Natural killer cell treated with Interleukin-12 subunit alpha and Interleukin-12 subunit beta and Interleukin-15 and Interleukin-18, amount 100 ng/mL, for 72 hours (primary cell): ENCODE measurements around the gene MANBA. TPM values are rescaled to one million over a fixed set of nuclear protein-coding genes. Genes with fewer than 3 reads are reported as not detected.

Experiments used
- ATAC-seq, 2 donors: fragments of 150-1000 bp; cut with Tn5 transposase in 1 of 2; sonication (Bioruptor Pico), chemical (Tn5 transposase) in 1 of 2; 2 replicates each; pipeline ENCODE4 v1.10.0; 2021
- DNase-seq: peaks from one replicate; pipeline ENCODE4 v3.0.0; 2022; ENCODE audit warnings: low spot score
- H3K27ac Mint-ChIP-seq, 2 donors: 1 replicate in 1 of 2; 2 replicates in 1 of 2; pipeline ENCODE4 v1.8.0; 2022; ENCODE audit warnings: mixed read lengths in 2 of 2, mild to moderate bottlenecking in 1 of 2, moderate library complexity in 1 of 2
- H3K27me3 Mint-ChIP-seq, 2 donors: 1 replicate in 1 of 2; 2 replicates in 1 of 2; pipeline ENCODE4 v1.8.0; 2022; ENCODE audit warnings: mixed read lengths in 2 of 2
- H3K36me3 Mint-ChIP-seq: one replicate; pipeline ENCODE4 v1.8.0; 2022; ENCODE audit warnings: mixed read lengths
- H3K4me1 Mint-ChIP-seq, 2 donors: 1 replicate in 1 of 2; 2 replicates in 1 of 2; pipeline ENCODE4 v1.8.0; 2022; ENCODE audit warnings: low read depth in 2 of 2, mixed read lengths in 2 of 2, mild to moderate bottlenecking in 1 of 2
- H3K4me3 Mint-ChIP-seq: one replicate; pipeline ENCODE4 v1.8.0; 2022; ENCODE audit warnings: mixed read lengths
- H3K9me3 Mint-ChIP-seq: 2 replicates; pipeline ENCODE4 v1.8.0; 2022; ENCODE audit warnings: mixed read lengths
- total RNA-seq, 2 donors: library from RNA; stranded (reverse); gene quantifications; one replicate each; pipeline ENCODE4 v1.2.3, GENCODE V29; 2022

Gene MANBA
- 10 to 100 TPM; 14.7 to 15.5 TPM for total RNA-seq

DNA sequence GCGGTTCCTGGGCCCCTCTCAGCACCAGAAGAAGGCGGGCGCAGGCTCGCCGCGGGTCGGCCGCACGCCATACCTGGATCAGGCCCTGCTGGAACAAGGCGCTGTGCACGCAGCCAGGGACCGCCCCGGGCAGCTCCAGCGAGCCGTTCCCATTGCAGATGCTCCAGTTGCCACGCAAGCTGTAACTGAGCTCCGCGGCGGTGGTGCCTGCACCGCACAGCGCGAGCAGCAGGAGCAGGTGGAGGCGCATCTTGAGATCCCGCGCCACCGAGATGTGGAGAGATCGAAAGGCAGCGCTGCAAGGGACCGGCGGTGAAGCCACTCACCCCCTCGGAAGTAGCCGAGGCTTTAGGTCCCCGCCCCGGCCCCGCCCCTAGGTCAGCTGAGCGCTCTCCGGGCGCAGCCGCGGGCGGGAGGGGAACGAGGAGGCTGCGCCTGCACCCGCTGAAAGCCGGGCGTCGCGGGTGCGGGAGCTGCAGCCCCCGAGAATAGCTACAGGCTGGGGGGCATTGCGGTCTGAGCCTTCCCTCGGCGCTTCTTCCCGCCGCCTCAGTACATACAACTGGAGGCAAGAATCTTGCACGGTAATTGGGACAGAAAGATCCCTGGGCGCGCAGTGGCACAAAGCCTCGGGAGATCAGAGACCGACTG, at the start of gene MANBA:
Gene MANBA (minus strand): TSS at position 324 of the 651 bp plus-strand sequence. CDS start 74 bp downstream, at position 250.
- peak within 1 kb of the TSS; percentile 94 for H3K4me3 Mint-ChIP-seq
- H3K9me3 Mint-ChIP-seq, result no peaks in the 10 kb centered on the region
- peaks cover 32 to 37% of the 10 kb centered on the region in 2 donors for H3K4me1 Mint-ChIP-seq
- H3K36me3 Mint-ChIP-seq, result no peaks in the 10 kb centered on the region
- H3K27me3 Mint-ChIP-seq, result no peaks in the 10 kb centered on the region
- peak; percentile 99 for ATAC-seq
- peak; percentile 84 for DNase-seq
- H3K27ac Mint-ChIP-seq, result peak within 1 kb of the TSS; percentile 82 to 90

DNA sequence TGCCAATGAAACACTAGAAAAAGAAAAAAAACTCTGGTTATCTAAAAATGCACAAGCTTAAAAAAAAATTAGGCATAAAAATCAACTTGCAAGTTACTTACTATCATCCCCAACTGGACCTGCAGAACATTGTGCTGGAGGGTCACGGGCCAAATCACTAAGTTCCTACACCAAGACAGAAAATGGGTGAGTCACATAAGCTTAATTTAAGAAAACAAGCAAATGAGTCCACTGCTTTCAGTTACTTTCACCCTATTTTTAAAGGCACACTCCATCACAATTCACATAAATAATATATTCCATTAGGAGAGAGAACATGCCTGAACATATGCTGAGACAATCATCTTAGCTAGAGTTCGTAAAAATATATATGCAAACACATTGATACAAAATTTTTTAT, 48.9 kb upstream of the MANBA start:
- Mint-ChIP-seq H3K27ac (peak overlapping the region; percentile 28 to 54), H3K4me3 (no peak overlapping the region), H3K36me3 (peaks cover 35% of the 10 kb centered on the region), H3K4me1 (peaks cover 57 to 62% of the 10 kb centered on the region in 2 donors), H3K9me3 (no peaks in the 10 kb centered on the region), H3K27me3 (no peaks in the 10 kb centered on the region)
- ATAC-seq (no peak), DNase-seq (no peak)

DNA sequence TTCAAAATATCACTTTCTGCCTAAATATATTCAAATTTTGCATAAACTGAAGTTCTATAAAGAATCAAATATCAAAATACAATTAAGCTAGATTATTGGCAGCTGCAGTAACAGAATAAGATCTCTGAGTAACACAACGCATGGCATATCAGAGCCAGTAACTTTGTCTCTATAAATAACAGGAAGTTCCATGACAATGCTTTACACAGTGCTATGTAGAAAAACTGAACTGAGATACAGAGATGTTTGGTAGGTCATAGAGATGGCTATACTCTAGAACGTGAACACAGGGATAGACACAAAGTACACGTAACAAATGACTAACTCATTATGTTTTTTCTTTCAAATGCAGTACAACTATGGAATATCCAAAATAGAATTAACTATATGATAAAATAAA, 48.4 kb upstream of the MANBA start:
- H3K4me3 Mint-ChIP-seq, result no peak overlapping the region
- peak overlapping the region; percentile 28 to 54 for H3K27ac Mint-ChIP-seq
- DNase-seq, result no peak
- H3K27me3 Mint-ChIP-seq, result no peaks in the 10 kb centered on the region
- no peaks in the 10 kb centered on the region for H3K9me3 Mint-ChIP-seq
- H3K36me3 Mint-ChIP-seq, result peaks cover 35% of the 10 kb centered on the region
- peak in 1 of 2 donors; percentile 55 for ATAC-seq
- peaks cover 54 to 58% of the 10 kb centered on the region in 2 donors for H3K4me1 Mint-ChIP-seq

DNA sequence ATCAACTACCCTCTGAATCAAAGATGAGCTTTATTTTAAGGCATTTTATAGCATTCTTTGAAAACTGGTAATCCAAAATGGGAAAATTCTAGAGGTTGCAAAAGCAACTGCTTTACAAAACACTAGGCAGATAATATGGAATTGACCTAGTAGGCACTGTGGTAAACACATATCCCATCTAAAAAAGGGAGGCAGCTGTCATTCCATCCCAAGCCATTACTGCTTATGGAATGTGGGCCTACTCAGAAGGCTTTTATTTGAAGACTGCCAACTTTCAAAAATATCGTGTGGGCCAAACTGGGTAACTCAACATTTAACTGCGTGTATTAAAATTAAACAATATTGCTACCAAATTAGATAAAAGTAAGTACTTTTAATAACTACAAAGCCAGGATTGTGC, 47.2 kb upstream of the MANBA start:
- H3K9me3 Mint-ChIP-seq, result no peaks in the 10 kb centered on the region
- H3K27ac Mint-ChIP-seq, result no peak overlapping the region
- DNase-seq, result no peak
- no peaks in the 10 kb centered on the region for H3K27me3 Mint-ChIP-seq
- no peak for ATAC-seq
- H3K36me3 Mint-ChIP-seq, result peaks cover 33% of the 10 kb centered on the region
- H3K4me3 Mint-ChIP-seq, result no peak overlapping the region
- H3K4me1 Mint-ChIP-seq, result peaks cover 52 to 55% of the 10 kb centered on the region in 2 donors

DNA sequence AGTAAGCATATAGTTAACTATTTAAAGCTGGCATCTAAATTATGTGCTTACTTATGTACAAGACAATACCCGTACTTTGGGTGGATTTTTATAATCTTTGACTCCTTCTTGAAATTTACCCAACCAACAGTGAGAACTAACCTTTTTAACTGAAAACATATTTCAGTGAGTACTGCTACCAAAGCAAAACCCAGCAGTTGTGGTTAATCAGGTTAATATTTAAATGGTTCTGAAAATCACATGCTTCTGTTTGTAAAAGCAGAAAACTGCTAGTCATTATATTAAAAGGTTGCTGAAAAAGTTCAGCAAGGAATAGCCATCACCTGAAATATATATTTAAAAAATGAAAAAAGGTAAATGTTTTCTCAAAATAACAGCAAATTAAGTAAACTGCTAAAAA, 46.6 kb upstream of the MANBA start:
- H3K27ac Mint-ChIP-seq, result no peak overlapping the region
- H3K4me1 Mint-ChIP-seq, result peaks cover 54 to 58% of the 10 kb centered on the region in 2 donors
- ATAC-seq (no peak), DNase-seq (no peak)
- H3K4me3 Mint-ChIP-seq, result no peak overlapping the region
- H3K36me3 Mint-ChIP-seq, result peaks cover 37% of the 10 kb centered on the region
- no peaks in the 10 kb centered on the region for H3K9me3 Mint-ChIP-seq
- no peaks in the 10 kb centered on the region for H3K27me3 Mint-ChIP-seq

DNA sequence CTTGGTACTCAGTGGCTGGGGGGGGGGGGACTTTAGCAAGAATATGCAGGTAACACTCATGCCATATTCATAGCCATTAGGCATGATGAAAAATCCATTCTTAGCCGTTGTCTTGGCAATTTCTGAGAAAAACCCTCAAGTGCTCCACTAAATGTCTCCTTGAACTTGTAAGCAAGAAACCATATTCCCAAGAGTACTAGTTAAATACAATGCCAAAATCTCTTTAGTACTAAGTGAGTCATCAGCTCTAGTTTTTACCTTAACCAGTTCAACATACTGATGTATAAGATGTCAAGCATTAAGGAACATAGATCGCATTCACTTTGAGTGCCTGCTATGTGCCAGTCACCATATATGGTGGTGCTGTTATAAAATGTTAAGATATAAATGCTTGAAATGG, 39.0 kb upstream of the MANBA start:
- H3K4me3 Mint-ChIP-seq, result no peak overlapping the region
- peaks cover 43% of the 10 kb centered on the region for H3K36me3 Mint-ChIP-seq
- no peak for ATAC-seq
- H3K27me3 Mint-ChIP-seq, result no peaks in the 10 kb centered on the region
- H3K27ac Mint-ChIP-seq, result no peak overlapping the region
- H3K4me1 Mint-ChIP-seq, result peaks cover 25 to 33% of the 10 kb centered on the region in 2 donors
- DNase-seq, result no peak
- no peaks in the 10 kb centered on the region for H3K9me3 Mint-ChIP-seq

DNA sequence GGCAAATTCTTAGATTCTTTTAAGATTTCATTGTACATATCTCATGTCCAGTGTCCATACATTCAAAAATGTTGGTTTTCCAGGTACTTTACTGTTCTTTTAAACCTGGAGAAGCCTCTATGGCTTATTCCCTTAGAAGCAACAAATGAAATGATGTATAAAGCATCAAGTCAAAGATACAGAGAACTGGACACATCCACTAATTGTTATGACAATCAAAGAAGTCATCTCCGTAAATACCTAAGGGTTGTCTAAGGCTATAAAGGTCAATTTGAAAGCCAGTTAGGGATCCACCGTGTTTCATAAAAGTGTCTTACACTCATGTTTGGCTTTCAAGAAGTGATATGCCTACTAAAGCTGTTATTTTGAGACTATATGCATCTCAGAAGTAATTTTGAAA, 34.2 kb upstream of the MANBA start:
- DNase-seq (no peak), ATAC-seq (no peak)
- Mint-ChIP-seq H3K27me3 (no peaks in the 10 kb centered on the region), H3K4me3 (no peak overlapping the region), H3K9me3 (no peaks in the 10 kb centered on the region), H3K4me1 (peaks cover 23 to 37% of the 10 kb centered on the region in 2 donors), H3K36me3 (peaks cover 27% of the 10 kb centered on the region), H3K27ac (no peak overlapping the region)

DNA sequence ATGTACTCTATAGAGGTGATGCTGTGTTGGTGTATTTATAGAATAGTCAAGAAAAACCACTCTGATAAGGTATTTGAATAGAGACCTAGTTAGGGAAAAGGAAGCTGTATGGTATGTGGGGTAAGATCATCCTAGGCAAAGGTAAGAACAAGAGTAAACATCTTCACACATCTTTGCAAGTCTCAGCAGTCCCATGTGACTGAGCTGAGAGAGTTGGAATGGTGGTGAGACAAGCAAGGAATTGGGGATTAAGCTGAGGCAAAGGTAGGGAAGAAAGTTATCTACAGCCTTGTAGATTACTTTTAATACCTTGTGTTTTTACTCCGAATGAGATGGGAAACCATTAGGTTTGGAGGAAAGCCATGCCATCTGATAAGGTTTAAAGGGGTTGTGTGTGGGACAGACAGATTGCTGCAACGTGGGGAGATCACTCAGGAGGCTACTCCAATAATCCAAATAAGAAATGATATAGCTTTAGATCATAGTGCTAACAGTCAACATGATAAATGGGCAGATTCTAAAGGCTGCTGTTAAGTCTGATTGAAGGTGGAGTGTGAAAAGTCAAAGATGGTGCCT, 31.7 kb upstream of the MANBA start:
- ATAC-seq (no peak), DNase-seq (no peak)
- no peaks in the 10 kb centered on the region for H3K9me3 Mint-ChIP-seq
- H3K4me1 Mint-ChIP-seq, result peaks cover 25 to 38% of the 10 kb centered on the region in 2 donors
- H3K4me3 Mint-ChIP-seq, result no peak overlapping the region
- peaks cover 20% of the 10 kb centered on the region for H3K36me3 Mint-ChIP-seq
- no peaks in the 10 kb centered on the region for H3K27me3 Mint-ChIP-seq
- H3K27ac Mint-ChIP-seq, result peak overlapping the region in 1 of 2 donors; percentile 13

DNA sequence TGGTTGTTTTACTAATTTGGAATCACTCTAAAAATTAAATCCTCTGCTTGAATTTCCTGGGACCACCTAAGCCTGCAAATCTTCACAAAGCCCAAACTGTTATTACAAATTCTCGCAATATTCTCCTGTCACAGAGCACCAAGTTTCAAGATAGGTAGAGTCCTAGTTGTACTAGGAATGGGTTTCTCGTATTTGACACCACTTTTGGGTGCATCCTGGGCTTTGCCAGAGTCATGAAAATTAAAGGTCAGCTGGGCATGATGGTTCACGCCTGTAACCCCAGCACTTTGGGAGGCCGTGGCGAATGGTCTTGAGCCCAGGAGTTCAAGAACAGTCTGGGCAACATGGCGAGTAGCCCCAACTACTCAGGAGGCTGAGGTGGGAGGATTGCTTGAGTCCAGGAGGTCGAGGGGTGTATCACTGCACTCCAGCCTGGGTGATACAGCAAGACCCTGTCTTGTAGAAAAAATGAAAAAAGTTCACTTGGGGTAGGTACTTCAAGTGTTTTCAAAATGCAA, 30.6 kb upstream of the MANBA start:
- Mint-ChIP-seq H3K27ac (peak overlapping the region in 1 of 2 donors; percentile 13), H3K9me3 (no peaks in the 10 kb centered on the region), H3K36me3 (peaks cover 20% of the 10 kb centered on the region), H3K4me1 (peaks cover 27 to 38% of the 10 kb centered on the region in 2 donors), H3K27me3 (no peaks in the 10 kb centered on the region), H3K4me3 (no peak overlapping the region)
- ATAC-seq, result no peak
- DNase-seq, result no peak

DNA sequence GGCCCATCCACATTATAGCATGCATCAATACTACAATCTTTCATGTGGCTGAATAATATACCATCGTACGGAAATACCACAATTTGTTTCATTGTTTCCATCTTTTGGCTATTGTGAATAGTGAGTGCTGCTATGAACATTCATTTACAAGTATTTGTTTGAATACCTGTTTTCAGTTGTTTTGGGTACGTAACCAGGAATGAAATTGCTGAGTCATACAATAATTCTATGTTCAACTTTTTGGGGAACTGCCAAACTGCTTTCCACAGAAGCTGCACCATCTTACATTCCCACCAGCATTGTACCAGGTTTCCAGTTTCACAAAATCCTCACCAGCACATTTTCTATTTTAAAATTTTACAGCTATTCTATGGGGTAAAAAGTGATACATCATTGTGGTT, 28.5 kb upstream of the MANBA start:
- Mint-ChIP-seq H3K9me3 (no peaks in the 10 kb centered on the region), H3K27me3 (no peaks in the 10 kb centered on the region), H3K36me3 (peaks cover 8% of the 10 kb centered on the region), H3K4me3 (no peak overlapping the region), H3K27ac (peak overlapping the region in 1 of 2 donors; percentile 70), H3K4me1 (peaks cover 24 to 33% of the 10 kb centered on the region in 2 donors)
- ATAC-seq (no peak), DNase-seq (no peak)

DNA sequence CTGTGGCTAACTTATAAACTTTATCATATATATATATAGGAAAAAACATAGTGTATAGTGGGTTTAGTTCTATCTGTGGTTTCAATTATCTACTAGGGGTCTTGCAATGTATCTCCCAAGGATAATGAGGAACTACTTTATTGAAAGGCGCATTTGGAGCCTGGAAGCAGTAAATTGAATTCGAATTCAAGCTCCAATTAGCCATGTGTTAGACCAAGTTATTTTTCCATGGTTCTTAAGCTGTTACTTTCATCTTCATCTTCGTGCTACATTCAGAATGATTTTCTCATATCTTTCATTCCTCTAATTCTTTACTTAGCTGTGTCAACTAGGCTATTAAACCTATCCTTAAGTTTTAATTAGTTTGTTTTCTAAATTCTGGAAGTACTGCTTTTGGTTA, 27.2 kb upstream of the MANBA start:
- Mint-ChIP-seq H3K27ac (peak overlapping the region in 1 of 2 donors; percentile 73), H3K9me3 (no peaks in the 10 kb centered on the region), H3K4me1 (peaks cover 23 to 33% of the 10 kb centered on the region in 2 donors), H3K36me3 (peaks cover 8% of the 10 kb centered on the region), H3K4me3 (no peak overlapping the region), H3K27me3 (no peaks in the 10 kb centered on the region)
- DNase-seq, result no peak
- ATAC-seq, result no peak

DNA sequence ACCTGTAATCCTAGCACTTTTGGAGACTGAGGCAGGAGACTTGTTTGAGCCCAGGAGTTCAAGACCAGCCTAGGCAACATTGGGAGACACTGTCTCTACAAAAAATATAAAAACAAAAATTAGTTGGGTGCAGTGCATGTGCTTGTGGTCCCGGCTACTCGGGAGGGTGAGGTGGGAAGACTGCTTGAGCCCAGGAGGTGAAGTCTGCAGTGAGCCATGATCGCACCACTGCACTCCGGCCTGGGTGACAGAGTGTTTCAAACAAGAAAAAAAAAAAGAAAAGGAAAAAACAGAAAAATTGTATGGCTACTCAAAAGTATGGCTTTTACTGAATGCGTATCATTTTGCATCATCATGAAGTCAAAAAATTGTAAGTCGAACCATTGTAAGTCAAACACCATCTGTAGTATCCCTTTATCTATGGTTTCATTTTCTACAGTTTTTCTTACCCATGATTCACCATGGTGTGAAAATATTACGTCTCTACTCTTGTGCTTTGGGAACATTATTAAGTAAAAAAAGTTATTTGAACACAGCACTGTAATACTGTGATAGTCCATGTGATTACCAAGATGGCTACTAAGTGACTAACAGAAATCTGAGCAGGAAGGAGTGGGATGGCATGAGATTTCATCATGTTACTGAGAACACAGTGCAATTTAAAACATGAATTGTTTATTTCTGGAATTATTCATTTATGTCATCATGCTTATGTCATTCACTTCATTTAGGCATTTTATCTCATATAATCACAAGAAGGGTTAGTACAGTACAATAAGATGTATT, 26.5 kb upstream of the MANBA start:
- Mint-ChIP-seq H3K27me3 (no peaks in the 10 kb centered on the region), H3K36me3 (peaks cover 4% of the 10 kb centered on the region), H3K4me1 (peaks cover 17 to 28% of the 10 kb centered on the region in 2 donors), H3K9me3 (no peaks in the 10 kb centered on the region), H3K27ac (peak overlapping the region in 1 of 2 donors; percentile 73), H3K4me3 (no peak overlapping the region)
- DNase-seq (no peak), ATAC-seq (peak; percentile 51 to 76)

DNA sequence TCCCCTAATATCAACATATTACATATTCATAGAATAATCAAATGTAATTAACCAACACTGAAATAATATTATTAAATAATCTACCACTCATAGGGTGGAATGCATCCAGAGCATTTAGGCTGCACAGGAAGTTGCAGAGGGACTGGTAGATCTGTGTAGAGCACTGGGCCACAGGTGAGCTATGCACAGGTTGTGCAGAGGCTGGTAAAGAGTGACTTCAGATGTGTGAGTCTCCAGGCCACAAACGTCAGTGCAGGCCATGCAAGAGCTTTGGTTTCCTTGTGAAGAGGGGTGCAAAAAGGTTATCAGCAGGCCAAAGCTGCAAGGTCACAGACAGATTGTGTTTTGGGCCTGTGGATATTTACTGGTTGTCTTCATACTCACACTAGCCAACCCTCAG, 25.5 kb upstream of the MANBA start:
- ATAC-seq (peak in 1 of 2 donors; percentile 57), DNase-seq (no peak)
- Mint-ChIP-seq H3K27me3 (no peaks in the 10 kb centered on the region), H3K36me3 (no peaks in the 10 kb centered on the region), H3K27ac (peak overlapping the region in 1 of 2 donors; percentile 64), H3K4me1 (peaks cover 13 to 21% of the 10 kb centered on the region in 2 donors), H3K4me3 (no peak overlapping the region), H3K9me3 (no peaks in the 10 kb centered on the region)

DNA sequence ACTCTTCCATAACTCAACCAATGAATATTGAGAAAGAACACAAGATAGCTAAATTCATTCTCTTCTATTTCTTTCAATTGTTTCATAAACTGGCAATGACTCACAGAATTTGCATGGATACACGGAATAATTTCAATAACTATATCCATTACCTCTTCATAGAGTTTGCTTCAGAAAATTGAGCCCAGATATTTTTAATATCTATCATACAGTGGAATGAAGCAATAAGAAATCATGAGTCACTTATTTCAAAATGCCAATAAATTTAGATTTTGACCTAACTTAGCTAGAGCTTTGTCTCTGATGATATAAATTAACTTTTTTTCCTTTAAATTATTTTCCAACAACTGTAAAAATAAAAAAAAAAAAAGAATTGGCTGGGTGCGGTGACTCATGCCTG, 22.2 kb upstream of the MANBA start:
- Mint-ChIP-seq H3K27ac (no peak overlapping the region), H3K36me3 (no peaks in the 10 kb centered on the region), H3K9me3 (no peaks in the 10 kb centered on the region), H3K27me3 (peaks cover 0 to 9% of the 10 kb centered on the region in 2 donors), H3K4me3 (no peak overlapping the region), H3K4me1 (peaks cover 4 to 9% of the 10 kb centered on the region in 2 donors)
- DNase-seq (no peak), ATAC-seq (no peak)
